H1 (cell line): ENCODE results near the gene IGFL3. TPM values are rescaled to one million over a fixed set of nuclear protein-coding genes. Genes with fewer than 3 reads are reported as not detected.

Experiments
- CTCF ChIA-PET: fragments of 300-600 bp; sonication (Branson Sonifier 250); formaldehyde crosslinking; loops from one replicate; lab custom pipeline; 2021; ENCODE audit not compliant: partially characterized antibody; lab: Charles Lee
- POLR2A ChIA-PET: fragments of 300-600 bp; sonication (Branson Sonifier 250); formaldehyde crosslinking; loops from one replicate; lab custom pipeline; 2021; ENCODE audit warnings: inconsistent platforms; ENCODE audit not compliant: partially characterized antibody; lab: Charles Lee
- DNase-seq, 2 experiments: peaks; one replicate each; pipeline versions ENCODE4 v3.0.0 to v3.0.0-alpha.2; 2010 to 2022; ENCODE audit warnings: low spot score in 2 of 2, low read depth in 1 of 2, mixed read lengths in 1 of 2
- FAIRE-seq: peaks from 2 replicates; lab custom pipeline; 2011; peaks lifted over from hg19 to GRCh38; lab: Jason Lieb, UNC
- H2AFZ ChIP-seq: 2 replicates; pipeline ENCODE4 v1.8.1; 2012; ENCODE audit warnings: low read length, inconsistent platforms
- H2AK5ac ChIP-seq: 2 replicates; pipeline ENCODE4 v1.6.1; 2013; ENCODE audit warnings: low read depth, low read length
- H2BK120ac ChIP-seq: replicated peaks from 2 replicates; pipeline ENCODE3; 2013; ENCODE audit warnings: low read depth, low read length, inconsistent platforms
- H2BK12ac ChIP-seq: 2 replicates; pipeline ENCODE4 v1.6.1; 2013; ENCODE audit warnings: low read depth, low read length
- H2BK15ac ChIP-seq: 2 replicates; pipeline ENCODE4 v1.6.1; 2013; ENCODE audit warnings: low read length
- H2BK20ac ChIP-seq: 2 replicates; pipeline ENCODE4 v1.6.1; 2013; ENCODE audit warnings: low read length
- H2BK5ac ChIP-seq: 2 replicates; pipeline ENCODE4 v1.6.1; 2013; ENCODE audit warnings: low read depth, low read length
- H3K14ac ChIP-seq: 2 replicates; pipeline ENCODE4 v1.6.1; 2013; ENCODE audit warnings: inconsistent platforms; ENCODE audit not compliant: insufficient read length
- H3K18ac ChIP-seq: 2 replicates; pipeline ENCODE4 v1.6.1; 2013; ENCODE audit warnings: low read length; ENCODE audit errors: extremely low read depth
- H3K23ac ChIP-seq: 2 replicates; pipeline ENCODE4 v1.6.1; 2013; ENCODE audit warnings: inconsistent platforms; ENCODE audit not compliant: insufficient read length
- H3K23me2 ChIP-seq: 2 replicates; pipeline ENCODE4 v1.6.1; 2013; ENCODE audit warnings: low read depth, low read length
- H3K27ac ChIP-seq: 2 replicates; pipeline ENCODE4 v1.6.1; 2011; ENCODE audit warnings: low read depth, low read length, inconsistent platforms
- H3K27me3 ChIP-seq, 4 experiments: replicated peaks in 1 of 4; 1 replicate in 1 of 4; 2 replicates in 3 of 4; pipeline versions ENCODE4 v1.6.1 to v1.8.1; 2011 to 2013; ENCODE audit warnings: low read length in 3 of 4, mild to moderate bottlenecking in 3 of 4, inconsistent platforms in 2 of 4, mixed read lengths in 2 of 4, moderate library complexity in 1 of 4; ENCODE audit not compliant: control insufficient read depth in 3 of 4, insufficient read depth in 3 of 4; ENCODE audit errors: extremely low read depth in 1 of 4
- H3K36me3 ChIP-seq, 4 experiments: 2 replicates each; pipeline versions ENCODE4 v1.6.1 to v1.8.1; 2011 to 2013; ENCODE audit warnings: mild to moderate bottlenecking in 4 of 4, low read length in 3 of 4, moderate library complexity in 2 of 4, control low read depth in 1 of 4, inconsistent platforms in 1 of 4; ENCODE audit not compliant: insufficient read depth in 4 of 4, control insufficient read depth in 2 of 4
- H3K4ac ChIP-seq: replicated peaks from 2 replicates; pipeline ENCODE3; 2013; ENCODE audit warnings: low read length, low read depth, mixed read lengths, inconsistent platforms; ENCODE audit not compliant: insufficient read length
- H3K4me1 ChIP-seq, 4 experiments: replicated peaks in 1 of 4; 1 replicate in 1 of 4; 2 replicates in 3 of 4; pipeline versions ENCODE4 v1.6.1 to v1.8.1; 2011 to 2013; ENCODE audit warnings: low read length in 3 of 4, inconsistent platforms in 2 of 4, mixed read lengths in 1 of 4; ENCODE audit not compliant: insufficient read depth in 4 of 4, control insufficient read depth in 3 of 4
- H3K4me2 ChIP-seq, 2 experiments: 2 replicates each; pipeline versions ENCODE4 v1.6.1 to v1.8.1; 2011 to 2013; ENCODE audit warnings: low read depth in 2 of 2, low read length in 2 of 2, control low read depth in 1 of 2, inconsistent platforms in 1 of 2, mild to moderate bottlenecking in 1 of 2; ENCODE audit not compliant: insufficient read depth in 1 of 2
- H3K4me3 ChIP-seq, 4 experiments: fragments of 200-600, 300-600 bp in 1 of 4; sonication (generic), shearing (Covaris generic), sonication (Bioruptor Twin) in 1 of 4; 2 replicates each; pipeline versions ENCODE4 v1.5.1 to v1.8.1; 2011 to 2016; ENCODE audit warnings: low read length in 4 of 4, low read depth in 3 of 4, control low read depth in 2 of 4, inconsistent platforms in 2 of 4, mild to moderate bottlenecking in 2 of 4, mixed read lengths in 1 of 4, moderate library complexity in 1 of 4; ENCODE audit not compliant: insufficient read depth in 2 of 4; ENCODE audit errors: extremely low read depth in 1 of 4
- H3K56ac ChIP-seq: replicated peaks from 2 replicates; pipeline ENCODE3; 2013; ENCODE audit warnings: low read depth, mild to moderate bottlenecking, mixed read lengths, low read length, inconsistent platforms; ENCODE audit not compliant: insufficient read length
- H3K79me1 ChIP-seq: 2 replicates; pipeline ENCODE4 v1.6.1; 2013; ENCODE audit warnings: low read depth, low read length, control low read depth
- H3K79me2 ChIP-seq, 2 experiments: 2 replicates each; pipeline versions ENCODE4 v1.6.1 to v1.8.1; 2012 to 2013; ENCODE audit warnings: low read length in 2 of 2, mild to moderate bottlenecking in 2 of 2, inconsistent platforms in 1 of 2; ENCODE audit not compliant: insufficient read depth in 2 of 2, control insufficient read depth in 1 of 2
- H3K9ac ChIP-seq, 4 experiments: replicated peaks in 1 of 4; 1 replicate in 1 of 4; 2 replicates in 3 of 4; pipeline versions ENCODE4 v1.6.1 to v1.8.1; 2011 to 2013; ENCODE audit warnings: low read depth in 3 of 4, low read length in 3 of 4, control low read depth in 2 of 4, mild to moderate bottlenecking in 2 of 4, moderate library complexity in 2 of 4, inconsistent platforms in 1 of 4; ENCODE audit errors: extremely low read depth in 1 of 4
- H3K9me3 ChIP-seq, 2 experiments: 2 replicates each; pipeline versions ENCODE4 v1.6.1 to v1.8.1; 2012 to 2013; ENCODE audit warnings: mild to moderate bottlenecking in 2 of 2, moderate library complexity in 2 of 2, control low read depth in 1 of 2, inconsistent platforms in 1 of 2, low read depth in 1 of 2, low read length in 1 of 2, mixed read lengths in 1 of 2; ENCODE audit not compliant: insufficient read depth in 2 of 2
- H4K20me1 ChIP-seq, 2 experiments: replicated peaks in 1 of 2; 2 replicates each; pipeline versions ENCODE3 to v1.8.1; 2011 to 2013; ENCODE audit warnings: inconsistent platforms in 2 of 2, low read length in 2 of 2, mild to moderate bottlenecking in 1 of 2; ENCODE audit not compliant: insufficient read depth in 2 of 2, control insufficient read depth in 1 of 2
- H4K5ac ChIP-seq: 2 replicates; pipeline ENCODE4 v1.6.1; 2013; ENCODE audit warnings: low read length, low read depth, mixed read lengths, inconsistent platforms; ENCODE audit not compliant: insufficient read length
- H4K8ac ChIP-seq: 2 replicates; pipeline ENCODE4 v1.8.0; 2013; ENCODE audit warnings: mild to moderate bottlenecking, moderate library complexity, low read length, inconsistent platforms; ENCODE audit not compliant: insufficient read depth; ENCODE audit errors: extremely low read depth
- H4K91ac ChIP-seq: replicated peaks from 2 replicates; pipeline ENCODE3; 2013; ENCODE audit warnings: low read length, mixed read lengths, inconsistent platforms; ENCODE audit not compliant: insufficient read length
- BACH1 ChIP-seq: IDR thresholded peaks from 2 replicates; pipeline ENCODE4 v1.6.1; 2012; ENCODE audit warnings: low read length, improper control_type of control experiment
- CHD2 ChIP-seq: IDR thresholded peaks from 2 replicates; pipeline ENCODE4 v1.6.1; 2012; ENCODE audit warnings: low read length, improper control_type of control experiment
- CREB1 ChIP-seq: IDR thresholded peaks from 2 replicates; pipeline ENCODE4 v1.6.1; 2012; ENCODE audit warnings: inconsistent platforms
- RNF2 ChIP-seq: fragments of 200-900, 300-1000 bp; sonication (generic); IDR thresholded peaks from 2 replicates; pipeline ENCODE4 v1.7.1; 2016; ENCODE audit warnings: borderline replicate concordance, low read depth, mild to moderate bottlenecking, antibody characterized with exemption, low read length; ENCODE audit not compliant: poor library complexity, severe bottlenecking; ENCODE audit errors: missing control alignments
- SP4 ChIP-seq: IDR thresholded peaks from 2 replicates; pipeline ENCODE4 v1.6.1; 2012; ENCODE audit warnings: low read length, inconsistent platforms
- TCF12 ChIP-seq: IDR thresholded peaks from 2 replicates; pipeline ENCODE4 v1.6.1; 2011; ENCODE audit warnings: low read depth, mild to moderate bottlenecking, low read length
- WGBS, 2 experiments: shearing (Covaris generic) in 1 of 2; methylation state at CpG; one replicate each; pipeline versions ENCODE4 v1.1.6 to v1.1.7; 2013 to 2015; ENCODE audit warnings: low lambda C conversion rate in 2 of 2, mixed read lengths in 2 of 2, inconsistent platforms in 1 of 2, low coverage in 1 of 2, missing lambda C conversion rate in 1 of 2; ENCODE audit not compliant: insufficient replicate concordance in 2 of 2, insufficient coverage in 1 of 2, insufficient read length in 1 of 2; ENCODE audit errors: extremely low coverage in 1 of 2, missing lambda C conversion rate in 1 of 2; 5-methylcytosine and 5-hydroxymethylcytosine counted together
- polyA plus RNA-seq, 7 experiments: library from polyadenylated mRNA; depleted of rRNA in 3 of 7; stranded (reverse) in 5 of 7; unstranded in 2 of 7; fragments of >200 nt in 5 of 7; fragments of 200-250 nt in 2 of 7; gene quantifications; 1 replicate in 5 of 7; 2 replicates in 1 of 7; 4 replicates in 1 of 7; pipeline versions ENCODE4 v1.2.1 to v1.2.3, GENCODE V29; 2011 to 2013; ENCODE audit warnings: missing spikeins in 2 of 7, mixed read lengths in 2 of 7
- total RNA-seq: library from RNA; stranded (reverse); fragmentation: NEBNext Ultra II Directional; extraction: Animal tissue kit (Norgen Biotek cat#: 25700); gene quantifications from 2 replicates; pipeline ENCODE4 v1.2.1, GENCODE V29; 2021
- TF ChIP-seq, protein P1 (sequence below), 3 experiments: IDR thresholded peaks; 1 replicate in 2 of 3; 2 replicates in 1 of 3; pipeline versions ENCODE4 v1.5.1 to v1.6.1; 2011; ENCODE audit warnings: low read length in 3 of 3, mild to moderate bottlenecking in 3 of 3, inconsistent platforms in 2 of 3, low read depth in 1 of 3, moderate library complexity in 1 of 3; ENCODE audit not compliant: insufficient read depth in 1 of 3; ENCODE audit errors: control extremely low read depth in 1 of 3

IGFL3 gene
- total and polyA plus RNA-seq, 2 of the 8 experiments (the other 6 are each of a cell fraction or from before 2014, with no cell fraction given) = 0.12 TPM; not detected in 1

DNA sequence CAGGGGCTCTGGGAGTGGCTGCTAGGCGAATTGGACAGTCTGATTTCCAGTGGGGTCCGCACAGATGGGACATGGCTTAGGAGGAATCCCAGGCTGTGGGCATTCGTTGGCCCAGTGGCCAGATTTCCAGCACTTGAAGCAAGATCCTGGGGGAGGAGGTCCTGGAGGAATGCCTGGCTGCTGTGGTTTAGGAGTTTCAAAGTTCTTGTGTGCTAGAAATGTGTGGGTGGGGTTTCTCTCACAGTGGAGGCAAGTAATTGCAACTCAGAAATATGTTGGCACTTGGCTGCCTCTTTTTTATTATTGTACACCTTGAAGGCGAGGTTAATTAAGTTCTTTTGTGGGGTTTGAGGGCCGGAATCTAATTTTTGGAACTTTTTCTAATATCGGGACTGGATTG, 17.1 kb downstream of the IGFL3 start:
- Histone ChIP-seq H2BK12ac (no peak overlapping the region), H3K56ac (no peak overlapping the region), H2AK5ac (no peak overlapping the region), H3K4me3 (no peak overlapping the region), H3K23me2 (no peaks in the 10 kb centered on the region), H2BK15ac (no peak overlapping the region), H3K18ac (no peak overlapping the region), H3K14ac (no peak overlapping the region), H3K79me1 (no peaks in the 10 kb centered on the region), H2BK20ac (no peak overlapping the region), H4K8ac (no peak overlapping the region), H3K79me2 (no peaks in the 10 kb centered on the region), H4K91ac (no peak overlapping the region), H4K20me1 (no peaks in the 10 kb centered on the region), H3K9ac (no peak overlapping the region), H3K36me3 (no peaks in the 10 kb centered on the region), H2BK120ac (no peak overlapping the region), H3K27ac (no peak overlapping the region), H3K27me3 (no peaks in the 10 kb centered on the region), H3K4ac (no peak overlapping the region), H2BK5ac (no peak overlapping the region), H2AFZ (no peak overlapping the region), H3K4me2 (no peak overlapping the region), H3K23ac (no peak overlapping the region), H3K4me1 (no peaks in the 10 kb centered on the region; a peak in 1 of 7 replicates), H3K9me3 (no peaks in the 10 kb centered on the region), H4K5ac (no peak overlapping the region)
- CTCF ChIA-PET = no interaction called here
- TF ChIP-seq SP4 (no peak), CHD2 (no peak), CREB1 (no peak), RNF2 (no peak), TCF12 (no peak), BACH1 (no peak)
- TF ChIP-seq, protein P1, sequence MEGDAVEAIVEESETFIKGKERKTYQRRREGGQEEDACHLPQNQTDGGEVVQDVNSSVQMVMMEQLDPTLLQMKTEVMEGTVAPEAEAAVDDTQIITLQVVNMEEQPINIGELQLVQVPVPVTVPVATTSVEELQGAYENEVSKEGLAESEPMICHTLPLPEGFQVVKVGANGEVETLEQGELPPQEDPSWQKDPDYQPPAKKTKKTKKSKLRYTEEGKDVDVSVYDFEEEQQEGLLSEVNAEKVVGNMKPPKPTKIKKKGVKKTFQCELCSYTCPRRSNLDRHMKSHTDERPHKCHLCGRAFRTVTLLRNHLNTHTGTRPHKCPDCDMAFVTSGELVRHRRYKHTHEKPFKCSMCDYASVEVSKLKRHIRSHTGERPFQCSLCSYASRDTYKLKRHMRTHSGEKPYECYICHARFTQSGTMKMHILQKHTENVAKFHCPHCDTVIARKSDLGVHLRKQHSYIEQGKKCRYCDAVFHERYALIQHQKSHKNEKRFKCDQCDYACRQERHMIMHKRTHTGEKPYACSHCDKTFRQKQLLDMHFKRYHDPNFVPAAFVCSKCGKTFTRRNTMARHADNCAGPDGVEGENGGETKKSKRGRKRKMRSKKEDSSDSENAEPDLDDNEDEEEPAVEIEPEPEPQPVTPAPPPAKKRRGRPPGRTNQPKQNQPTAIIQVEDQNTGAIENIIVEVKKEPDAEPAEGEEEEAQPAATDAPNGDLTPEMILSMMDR (IDR thresholded peaks at IDR 0.05; ENCODE audit: control extremely low read depth in 1 of 3, insufficient read depth in 1 of 3, low read depth in 1 of 3, low read length in 3 of 3) = no peak
- no peak for DNase-seq
- WGBS, 2 experiments = 82% methylated on average over 6 of the region's 6 CpGs; no CpG with 5 or more reads in 1 of the 2 experiments
- no peak for FAIRE-seq
- POLR2A ChIA-PET = no interaction called here
